GM18951 (cell line): ENCODE data around the gene PHKB.

Source experiments
- POLR2A ChIP-seq: IDR thresholded peaks from 4 replicates; pipeline ENCODE4 v1.6.1; 2011; ENCODE audit warnings: mild to moderate bottlenecking; ENCODE audit not compliant: insufficient read length, insufficient read depth; ENCODE audit errors: extremely low read depth
- in situ Hi-C: fragments of 300-500 bp; cut with MboI; formaldehyde crosslinking; loops from one replicate; pipeline ENCODE4 v1.12.0; 2022; ENCODE audit warnings: low sequenced_read_pairs, mixed read lengths, inconsistent platforms; ENCODE audit not compliant: unreplicated experiment

The PHKB gene

GRCh38 chr16:47626246-47626645 is 165.1 kb downstream of the PHKB start:
- in situ Hi-C loops = no loop called here
- no peak for TF ChIP-seq POLR2A

GRCh38 chr16:47627085-47627639 is 166.0 kb downstream of the PHKB start:
- in situ Hi-C loops = no loop called here

GRCh38 chr16:47627721-47628120 is 166.6 kb downstream of the PHKB start:
- TF ChIP-seq POLR2A = no peak
- in situ Hi-C loops = no loop called here

More at GRCh38 chr16:47627085-47627639, 166.0 kb downstream of the PHKB start:
- TF ChIP-seq POLR2A = no peak

GRCh38 chr16:47631131-47631530 is 170.0 kb downstream of the PHKB start:
- in situ Hi-C loops = no loop called here
- no peak for TF ChIP-seq POLR2A

GRCh38 chr16:47634126-47634525 is 173.0 kb downstream of the PHKB start:
- in situ Hi-C loops = no loop called here
- TF ChIP-seq POLR2A = no peak

- in situ Hi-C loops = no loop called here
Observed at GRCh38 chr16:47634727-47635126, 173.6 kb downstream of the PHKB start.

GRCh38 chr16:47636501-47637099 is 175.5 kb downstream of the PHKB start:
- in situ Hi-C loops = no loop called here
- no peak for TF ChIP-seq POLR2A

More at GRCh38 chr16:47634727-47635126, 173.6 kb downstream of the PHKB start:
- TF ChIP-seq POLR2A = no peak

GRCh38 chr16:47638175-47638574 is 177.0 kb downstream of the PHKB start:
- TF ChIP-seq POLR2A = no peak
- in situ Hi-C loops = no loop called here

- TF ChIP-seq POLR2A = no peak
Observed at GRCh38 chr16:47640661-47641060, 179.5 kb downstream of the PHKB start.

GRCh38 chr16:47643323-47644000 is 182.3 kb downstream of the PHKB start:
- in situ Hi-C loops = no loop called here
- TF ChIP-seq POLR2A = no peak

More at GRCh38 chr16:47640661-47641060, 179.5 kb downstream of the PHKB start:
- in situ Hi-C loops = no loop called here

GRCh38 chr16:47644166-47644565 is 183.0 kb downstream of the PHKB start:
- in situ Hi-C loops = no loop called here
- no peak for TF ChIP-seq POLR2A

GRCh38 chr16:47644661-47645060 is 183.5 kb downstream of the PHKB start:
- in situ Hi-C loops = no loop called here
- no peak for TF ChIP-seq POLR2A

- in situ Hi-C loops = no loop called here
- TF ChIP-seq POLR2A = no peak
Observed at GRCh38 chr16:47646914-47647313, 185.8 kb downstream of the PHKB start.

GRCh38 chr16:47657032-47657431 is 195.9 kb downstream of the PHKB start:
- in situ Hi-C loops = no loop called here
- no peak for TF ChIP-seq POLR2A
